IPS-15b (cell line): ENCODE results near the gene UBR1.
A peak's percentile ranks its signal among the peaks of the same experiment; 100 is the strongest.

Experiments used
- H3K27me3 ChIP-seq: one replicate; pipeline ENCODE4 v1.6.1; 2013; ENCODE audit warnings: low read length; ENCODE audit not compliant: control insufficient read depth, insufficient read depth
- H3K36me3 ChIP-seq: one replicate; pipeline ENCODE4 v1.6.1; 2013; ENCODE audit warnings: low read length; ENCODE audit not compliant: control insufficient read depth, insufficient read depth
- H3K4me1 ChIP-seq: one replicate; pipeline ENCODE4 v1.6.1; 2013; ENCODE audit warnings: mild to moderate bottlenecking, low read length; ENCODE audit not compliant: control insufficient read depth, insufficient read depth
- H3K4me3 ChIP-seq: one replicate; pipeline ENCODE4 v1.5.1; 2013; ENCODE audit warnings: low read depth, low read length
- H3K9ac ChIP-seq: one replicate; pipeline ENCODE4 v1.6.1; 2013; ENCODE audit warnings: low read depth, mild to moderate bottlenecking, low read length
- H3K9me3 ChIP-seq: one replicate; pipeline ENCODE4 v1.6.1; 2013; ENCODE audit warnings: mild to moderate bottlenecking, low read length; ENCODE audit not compliant: control insufficient read depth, insufficient read depth

The UBR1 gene

GRCh38 chr15:43105778-43106485, at the start of gene UBR1:
UBR1 (minus strand) TSS chr15:43106038; CDS start chr15:43106022, 16 bp downstream.
- no peaks in the 10 kb centered on the region for H3K9me3 ChIP-seq
- no peaks in the 10 kb centered on the region for H3K4me1 ChIP-seq
- H3K36me3 ChIP-seq: peaks cover 2% of the 10 kb centered on the region
- H3K9ac ChIP-seq: peak within 1 kb of the TSS; percentile 89
- H3K27me3 ChIP-seq: no peaks in the 10 kb centered on the region
- H3K4me3 ChIP-seq: peak within 1 kb of the TSS; percentile 90

DNA sequence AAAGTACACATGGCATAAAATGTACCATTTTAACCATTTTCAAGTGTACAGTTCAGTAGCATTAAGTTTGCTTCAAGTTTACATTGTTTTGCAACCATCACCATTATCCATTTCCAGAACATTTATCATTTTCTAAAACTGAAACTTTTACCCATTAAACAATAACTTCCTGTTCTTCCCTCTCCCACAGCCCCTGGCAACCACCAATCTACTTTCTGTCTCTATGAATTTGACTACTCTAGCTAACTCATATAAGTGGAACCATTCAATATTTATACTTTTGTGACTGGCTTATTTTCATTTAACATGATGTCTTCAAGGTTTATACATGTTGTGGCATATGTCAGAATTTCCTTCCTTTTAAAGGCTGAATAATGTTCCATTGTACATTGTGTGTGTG, 47.4 kb upstream of the UBR1 start:
- Histone ChIP-seq H3K4me1 (no peaks in the 10 kb centered on the region), H3K27me3 (no peaks in the 10 kb centered on the region), H3K36me3 (no peaks in the 10 kb centered on the region), H3K9me3 (no peaks in the 10 kb centered on the region), H3K4me3 (no peak overlapping the region), H3K9ac (no peak overlapping the region)

DNA sequence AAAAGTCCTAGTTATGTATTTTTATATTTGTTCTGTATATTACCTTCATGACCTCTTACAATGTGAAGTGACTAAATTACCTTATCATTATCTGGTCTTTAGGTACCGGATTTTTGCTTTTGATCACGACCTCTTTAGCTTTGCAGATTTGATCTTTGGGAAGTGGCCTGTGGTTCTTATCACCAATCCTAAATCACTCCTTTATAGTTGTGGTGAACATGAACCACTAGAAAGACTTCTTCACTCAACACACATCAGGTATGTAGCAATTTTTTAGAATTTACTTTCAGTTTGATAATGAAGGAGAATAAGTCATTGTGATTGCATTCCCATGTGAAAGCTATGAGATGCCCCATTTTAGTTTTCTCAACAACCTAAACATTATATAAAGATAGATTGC, 45.9 kb upstream of the UBR1 start:
- Histone ChIP-seq H3K4me3 (no peak overlapping the region), H3K4me1 (no peaks in the 10 kb centered on the region), H3K27me3 (no peaks in the 10 kb centered on the region), H3K36me3 (no peaks in the 10 kb centered on the region), H3K9me3 (no peaks in the 10 kb centered on the region), H3K9ac (no peak overlapping the region)

DNA sequence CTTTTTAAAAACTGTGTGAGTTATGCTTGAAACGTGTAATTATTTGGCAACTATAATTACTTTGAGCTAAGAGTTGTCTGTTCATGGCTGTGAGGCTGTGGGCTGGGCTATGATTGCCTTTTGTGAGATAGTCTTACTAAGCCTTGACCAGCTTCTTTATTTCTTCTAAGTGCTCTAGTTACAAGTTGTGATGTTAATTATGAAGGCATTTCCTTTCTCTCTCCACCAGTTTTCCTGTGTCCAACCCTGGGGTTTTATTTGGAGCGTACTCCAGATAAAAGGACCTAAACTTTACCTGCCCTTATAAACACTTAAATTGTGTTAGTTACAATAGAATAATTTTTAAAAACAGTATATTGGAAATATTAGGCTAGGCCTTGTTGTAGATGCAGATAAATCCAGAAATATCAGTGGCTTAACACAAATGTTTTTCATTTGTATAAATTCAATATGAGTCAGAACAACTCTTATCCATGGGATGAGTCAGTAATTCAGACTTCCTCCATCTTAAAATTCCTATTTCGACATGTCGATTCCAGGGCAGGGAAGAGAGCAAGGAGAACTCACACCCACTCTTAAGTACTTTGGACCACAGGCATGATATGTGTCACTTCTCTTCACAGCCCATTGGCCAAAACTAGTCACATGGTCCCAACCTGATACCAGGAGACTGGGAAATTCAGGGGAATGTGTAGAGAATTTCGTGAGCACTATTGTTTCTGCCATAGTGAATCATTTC, 44.5 kb upstream of the UBR1 start:
- no peaks in the 10 kb centered on the region for H3K27me3 ChIP-seq
- H3K9ac ChIP-seq: no peak overlapping the region
- H3K4me3 ChIP-seq: no peak overlapping the region
- no peaks in the 10 kb centered on the region for H3K9me3 ChIP-seq
- no peaks in the 10 kb centered on the region for H3K36me3 ChIP-seq
- H3K4me1 ChIP-seq: no peaks in the 10 kb centered on the region

DNA sequence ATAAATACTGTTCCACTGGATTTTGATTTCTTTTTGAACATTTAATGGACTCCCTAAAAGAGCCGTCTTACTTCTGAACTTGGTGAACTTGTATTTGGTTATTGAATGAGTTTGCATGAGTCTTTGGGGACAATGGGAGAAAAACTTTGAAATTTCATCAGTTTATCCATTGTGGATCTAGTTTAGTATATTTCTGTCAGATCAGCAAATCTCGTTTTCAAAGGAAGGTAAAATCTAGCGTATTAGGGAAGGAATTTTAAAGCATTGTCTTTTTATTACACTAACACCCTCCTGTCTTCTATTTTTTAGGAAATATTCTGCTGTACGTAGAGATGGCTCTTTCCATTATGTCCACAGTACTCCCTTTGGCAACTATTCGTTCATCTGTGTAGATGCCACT, 40.3 kb upstream of the UBR1 start:
- Histone ChIP-seq H3K4me3 (no peak overlapping the region), H3K27me3 (no peaks in the 10 kb centered on the region), H3K36me3 (no peaks in the 10 kb centered on the region), H3K9ac (no peak overlapping the region), H3K4me1 (no peaks in the 10 kb centered on the region), H3K9me3 (no peaks in the 10 kb centered on the region)

GRCh38 chr15:43144512-43144911, 38.7 kb upstream of the UBR1 start:
- no peak overlapping the region for H3K9ac ChIP-seq
- no peaks in the 10 kb centered on the region for H3K9me3 ChIP-seq
- no peaks in the 10 kb centered on the region for H3K36me3 ChIP-seq
- H3K27me3 ChIP-seq: no peaks in the 10 kb centered on the region
- H3K4me3 ChIP-seq: no peak overlapping the region
- H3K4me1 ChIP-seq: no peaks in the 10 kb centered on the region

GRCh38 chr15:43143203-43143941, 37.5 kb upstream of the UBR1 start:
- no peaks in the 10 kb centered on the region for H3K9me3 ChIP-seq
- no peaks in the 10 kb centered on the region for H3K27me3 ChIP-seq
- H3K36me3 ChIP-seq: no peaks in the 10 kb centered on the region
- no peak overlapping the region for H3K4me3 ChIP-seq
- H3K4me1 ChIP-seq: no peaks in the 10 kb centered on the region
- H3K9ac ChIP-seq: no peak overlapping the region

DNA sequence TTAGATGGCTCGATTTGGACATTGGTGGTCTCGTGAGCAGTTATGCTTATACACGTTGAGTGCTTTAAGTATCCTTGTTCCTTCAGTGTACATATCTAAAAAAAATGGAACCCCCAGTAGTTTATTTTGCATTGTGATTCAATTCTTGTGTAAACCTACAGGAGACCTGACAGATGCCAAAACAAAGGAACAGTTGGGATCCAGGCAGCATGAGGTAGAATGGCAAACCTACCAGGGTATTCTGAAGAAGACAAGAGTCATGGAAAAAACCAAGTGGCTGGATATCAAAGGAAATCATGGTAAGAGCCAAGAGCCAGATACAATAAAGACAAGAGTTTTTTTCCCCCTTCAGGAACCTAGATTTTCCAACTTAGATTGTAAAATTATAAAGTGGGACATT, 29.5 kb upstream of the UBR1 start:
- Histone ChIP-seq H3K4me3 (no peak overlapping the region), H3K4me1 (no peaks in the 10 kb centered on the region), H3K27me3 (peaks cover 15% of the 10 kb centered on the region), H3K9ac (no peak overlapping the region), H3K9me3 (no peaks in the 10 kb centered on the region), H3K36me3 (peaks cover 5% of the 10 kb centered on the region)

GRCh38 chr15:43134157-43134635, 28.4 kb upstream of the UBR1 start:
- H3K9me3 ChIP-seq: no peaks in the 10 kb centered on the region
- H3K36me3 ChIP-seq: peaks cover 5% of the 10 kb centered on the region
- peak overlapping the region; percentile 89 for H3K4me3 ChIP-seq
- H3K27me3 ChIP-seq: peaks cover 15% of the 10 kb centered on the region
- H3K9ac ChIP-seq: peak overlapping the region; percentile 80
- H3K4me1 ChIP-seq: no peaks in the 10 kb centered on the region

GRCh38 chr15:43133430-43134156, 27.8 kb upstream of the UBR1 start, which contains the start of gene TMEM62:
TMEM62 (plus strand) TSS chr15:43133586; CDS start chr15:43133803, 217 bp downstream.
- H3K9me3 ChIP-seq: no peaks in the 10 kb centered on the region
- peak within 1 kb of the TSS; percentile 89 for H3K4me3 ChIP-seq
- H3K36me3 ChIP-seq: peaks cover 5% of the 10 kb centered on the region
- no peaks in the 10 kb centered on the region for H3K4me1 ChIP-seq
- peaks cover 15% of the 10 kb centered on the region for H3K27me3 ChIP-seq
- peak within 1 kb of the TSS; percentile 80 for H3K9ac ChIP-seq

- H3K9ac ChIP-seq: peak overlapping the region; percentile 80
- no peaks in the 10 kb centered on the region for H3K9me3 ChIP-seq
- no peaks in the 10 kb centered on the region for H3K4me1 ChIP-seq
- H3K4me3 ChIP-seq: peak overlapping the region; percentile 89
- H3K36me3 ChIP-seq: peaks cover 2% of the 10 kb centered on the region
- peaks cover 15% of the 10 kb centered on the region for H3K27me3 ChIP-seq
Measured at GRCh38 chr15:43132830-43133429, 27.1 kb upstream of the UBR1 start.
